ENCODE data around the gene MAVS.

The MAVS gene

GRCh38 chr20:3800878-3801260 is 45.8 kb upstream of the MAVS start:
- ChIA-PET CTCF (interaction anchor here (1.0 to 3.1 kb wide), 2 partner anchors 14 to 54 kb away, joined by 3 to 14 read pairs; partner anchors contain the start of gene CENPB), POLR2A (interaction anchor here (0.6 kb wide), 1 partner anchor 203 kb away, joined by 10 read pairs; no protein-coding TSS in a partner anchor)
- DNase-seq (ENCODE audit: extremely low spot score), result no peak
- TF ChIP-seq, protein P1, sequence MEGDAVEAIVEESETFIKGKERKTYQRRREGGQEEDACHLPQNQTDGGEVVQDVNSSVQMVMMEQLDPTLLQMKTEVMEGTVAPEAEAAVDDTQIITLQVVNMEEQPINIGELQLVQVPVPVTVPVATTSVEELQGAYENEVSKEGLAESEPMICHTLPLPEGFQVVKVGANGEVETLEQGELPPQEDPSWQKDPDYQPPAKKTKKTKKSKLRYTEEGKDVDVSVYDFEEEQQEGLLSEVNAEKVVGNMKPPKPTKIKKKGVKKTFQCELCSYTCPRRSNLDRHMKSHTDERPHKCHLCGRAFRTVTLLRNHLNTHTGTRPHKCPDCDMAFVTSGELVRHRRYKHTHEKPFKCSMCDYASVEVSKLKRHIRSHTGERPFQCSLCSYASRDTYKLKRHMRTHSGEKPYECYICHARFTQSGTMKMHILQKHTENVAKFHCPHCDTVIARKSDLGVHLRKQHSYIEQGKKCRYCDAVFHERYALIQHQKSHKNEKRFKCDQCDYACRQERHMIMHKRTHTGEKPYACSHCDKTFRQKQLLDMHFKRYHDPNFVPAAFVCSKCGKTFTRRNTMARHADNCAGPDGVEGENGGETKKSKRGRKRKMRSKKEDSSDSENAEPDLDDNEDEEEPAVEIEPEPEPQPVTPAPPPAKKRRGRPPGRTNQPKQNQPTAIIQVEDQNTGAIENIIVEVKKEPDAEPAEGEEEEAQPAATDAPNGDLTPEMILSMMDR (IDR thresholded peaks at IDR 0.05; ENCODE audit: control extremely low read depth, extremely low read depth, low read depth, missing control alignments), result no peak

DNA sequence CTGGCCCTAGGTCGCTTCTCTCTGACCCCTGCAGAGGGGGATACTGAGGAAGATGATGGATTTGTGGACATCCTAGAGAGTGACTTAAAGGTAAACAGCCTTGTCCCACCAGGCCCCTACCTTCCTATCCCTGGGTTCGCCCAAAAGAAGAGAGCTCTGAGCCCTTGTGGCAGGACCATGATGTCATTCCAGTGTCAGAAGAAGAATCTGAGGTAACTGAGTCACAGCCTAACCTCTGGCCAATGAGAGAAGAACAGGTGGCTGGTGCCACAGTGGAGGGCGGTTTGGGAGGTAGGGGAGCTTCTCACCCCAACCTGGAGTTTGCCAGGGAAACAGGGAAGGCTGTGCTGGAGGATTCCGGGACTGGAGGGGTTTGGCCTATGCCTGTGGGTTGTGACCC is 45.3 kb upstream of the MAVS start:
- ChIA-PET CTCF (interaction anchor here (1.0 to 3.1 kb wide), 2 partner anchors 14 to 54 kb away, joined by 3 to 14 read pairs; partner anchors contain the start of gene CENPB), POLR2A (interaction anchor here (0.6 kb wide), 1 partner anchor 202 kb away, joined by 10 read pairs; no protein-coding TSS in a partner anchor)
- no peak for DNase-seq (ENCODE audit: extremely low spot score)
- TF ChIP-seq, protein P1 (IDR thresholded peaks at IDR 0.05; ENCODE audit: control extremely low read depth, extremely low read depth, low read depth, missing control alignments), result no peak

- CTCF ChIA-PET, result interaction anchor here (1.0 to 3.1 kb wide), 2 partner anchors 15 to 53 kb away, joined by 3 to 14 read pairs; partner anchors contain the start of gene CENPB
- no peak for DNase-seq (ENCODE audit: extremely low spot score)
- POLR2A ChIA-PET, result no interaction called here
- TF ChIP-seq, protein P1 (IDR thresholded peaks at IDR 0.05; ENCODE audit: control extremely low read depth, extremely low read depth, low read depth, missing control alignments), result no peak
Observed at GRCh38 chr20:3801846-3802245, 44.8 kb upstream of the MAVS start.

DNA sequence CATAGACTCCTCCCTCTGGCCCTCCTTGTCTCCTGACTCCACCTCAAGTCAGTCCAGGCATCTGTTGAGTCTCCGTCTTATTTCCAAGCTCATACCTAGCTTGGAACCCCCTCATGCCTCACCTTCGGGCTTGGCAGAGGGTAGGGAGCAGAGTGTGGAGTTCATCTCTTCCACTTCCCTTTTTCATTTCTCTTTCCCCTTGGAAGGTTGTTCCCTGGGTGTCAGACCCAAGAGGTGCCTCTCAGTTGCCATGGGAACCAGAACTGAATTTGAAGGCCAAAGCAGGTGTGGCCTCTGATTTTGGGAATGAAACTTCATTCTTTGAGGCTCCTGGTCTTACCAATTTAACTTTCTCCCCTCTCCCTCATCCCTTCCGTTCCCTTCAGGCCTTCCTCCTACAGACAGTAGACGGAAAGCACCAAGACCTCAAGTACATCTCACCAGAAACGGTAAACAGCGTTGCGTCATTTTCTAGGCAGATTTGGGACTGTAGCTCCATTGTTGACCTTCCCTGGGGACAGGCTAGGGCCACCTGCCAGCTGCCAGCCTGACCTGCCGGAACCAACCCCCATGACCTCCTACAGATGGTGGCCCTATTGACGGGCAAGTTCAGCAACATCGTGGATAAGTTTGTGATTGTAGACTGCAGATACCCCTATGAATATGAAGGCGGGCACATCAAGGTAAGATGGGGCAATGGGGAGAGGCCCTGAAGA is 44.0 kb upstream of the MAVS start:
- ChIA-PET CTCF (no interaction called here), POLR2A (no interaction called here)

DNA sequence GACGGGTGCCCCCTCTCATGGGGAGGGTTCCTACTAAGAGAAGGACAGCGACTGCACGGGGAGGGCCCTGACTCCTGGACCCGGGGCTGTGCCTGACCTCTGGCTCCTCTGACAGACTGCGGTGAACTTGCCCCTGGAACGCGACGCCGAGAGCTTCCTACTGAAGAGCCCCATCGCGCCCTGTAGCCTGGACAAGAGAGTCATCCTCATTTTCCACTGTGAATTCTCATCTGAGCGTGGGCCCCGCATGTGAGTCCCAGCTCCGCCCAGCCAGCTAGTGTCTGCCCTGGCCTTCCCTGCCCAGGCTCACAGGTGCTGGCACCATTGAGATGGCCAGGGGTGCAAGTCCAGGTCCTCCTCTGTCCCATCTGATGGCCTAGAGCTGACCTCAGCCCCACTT is 43.3 kb upstream of the MAVS start:
- TF ChIP-seq, protein P1 (IDR thresholded peaks at IDR 0.05; ENCODE audit: control extremely low read depth, extremely low read depth, low read depth, missing control alignments), result no peak
- ChIA-PET POLR2A (no interaction called here), CTCF (no interaction called here)
- DNase-seq (ENCODE audit: extremely low spot score), result no peak

More for the DNA sequence above, 44.0 kb upstream of the MAVS start:
- TF ChIP-seq, protein P1 (IDR thresholded peaks at IDR 0.05; ENCODE audit: control extremely low read depth, extremely low read depth, low read depth, missing control alignments), result no peak
- no peak for DNase-seq (ENCODE audit: extremely low spot score)

GRCh38 chr20:3803854-3804253 is 42.8 kb upstream of the MAVS start:
- DNase-seq (ENCODE audit: extremely low spot score), result no peak
- TF ChIP-seq, protein P1 (IDR thresholded peaks at IDR 0.05; ENCODE audit: control extremely low read depth, extremely low read depth, low read depth, missing control alignments), result no peak
- ChIA-PET CTCF (interaction anchor here (1.2 to 2.5 kb wide), 2 partner anchors 18 to 32 kb away, joined by 4 to 5 read pairs; partner anchors contain the start of gene CENPB), POLR2A (interaction anchor here (1.8 kb wide), 1 partner anchor 15 kb away, joined by 4 read pairs; no protein-coding TSS in a partner anchor)

Data from GM10248 (cell line).